HG03159 (cell line): ENCODE results near the gene RAP1GAP.
"Not testable (repeated sequence)": the region's sequence is repeated elsewhere in the genome, so short reads cannot be mapped to it uniquely, and the experiment has no call there.

Source experiments
- ATAC-seq: cut with Tn5 transposase; IDR thresholded peaks from one replicate; pipeline ENCODE4 v1.9.1; 2021; ENCODE audit warnings: mild to moderate bottlenecking, moderate library complexity; ENCODE audit not compliant: unreplicated experiment

The RAP1GAP gene

GRCh38 chr1:21647431-21648351, 21.5 kb downstream of the RAP1GAP start:
- no peak for ATAC-seq

DNA sequence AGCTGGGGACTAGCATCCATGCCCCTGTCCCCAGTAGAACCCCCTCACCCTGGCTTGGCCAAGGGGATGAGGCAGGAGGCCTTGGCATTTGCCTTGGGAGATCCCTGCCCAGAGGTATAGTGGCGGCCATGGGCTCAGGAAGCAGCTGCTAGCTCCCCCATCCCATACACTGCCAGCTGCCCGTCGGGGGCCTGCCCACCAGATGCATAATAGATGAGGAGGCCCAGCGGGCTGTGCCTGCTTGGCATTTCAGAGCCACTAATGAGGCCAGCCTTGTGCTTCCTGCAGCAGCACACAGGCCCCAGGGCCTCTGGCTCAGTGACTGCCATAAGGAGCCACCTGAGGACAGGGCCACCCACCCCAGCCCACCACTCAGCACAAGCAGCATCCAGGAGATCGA, 23.6 kb downstream of the RAP1GAP start:
- no peak for ATAC-seq

GRCh38 chr1:21644906-21645305, 24.3 kb downstream of the RAP1GAP start:
- no peak for ATAC-seq

DNA sequence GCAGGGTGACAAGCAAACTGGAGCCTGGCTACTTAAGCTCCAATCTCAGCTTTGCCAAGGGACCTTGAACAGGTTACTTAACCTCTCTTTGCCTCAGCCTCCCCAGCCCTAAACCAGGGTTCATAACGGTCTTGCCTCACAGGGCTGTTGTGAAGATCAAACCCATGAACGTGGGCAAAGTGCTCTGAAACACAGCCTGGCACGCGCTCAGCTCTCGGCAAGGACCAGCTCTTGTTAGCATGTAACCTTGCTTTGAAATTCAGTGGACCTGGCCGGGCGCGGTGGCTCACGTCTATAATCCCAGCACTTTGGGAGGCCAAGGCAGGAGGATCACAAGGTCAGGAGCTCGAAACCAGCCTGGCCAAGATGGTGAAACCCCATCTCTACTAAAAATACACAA, 24.8 kb downstream of the RAP1GAP start:
- no peak for ATAC-seq

GRCh38 chr1:21643624-21644023, 25.5 kb downstream of the RAP1GAP start:
- ATAC-seq: no peak

- no peak for ATAC-seq
These were observed 27.0 kb downstream of the RAP1GAP start for GRCh38 chr1:21641967-21642739.

GRCh38 chr1:21641537-21641936, 27.6 kb downstream of the RAP1GAP start:
- no peak for ATAC-seq

- no peak for ATAC-seq
These were observed 28.1 kb downstream of the RAP1GAP start for GRCh38 chr1:21641076-21641475.

DNA sequence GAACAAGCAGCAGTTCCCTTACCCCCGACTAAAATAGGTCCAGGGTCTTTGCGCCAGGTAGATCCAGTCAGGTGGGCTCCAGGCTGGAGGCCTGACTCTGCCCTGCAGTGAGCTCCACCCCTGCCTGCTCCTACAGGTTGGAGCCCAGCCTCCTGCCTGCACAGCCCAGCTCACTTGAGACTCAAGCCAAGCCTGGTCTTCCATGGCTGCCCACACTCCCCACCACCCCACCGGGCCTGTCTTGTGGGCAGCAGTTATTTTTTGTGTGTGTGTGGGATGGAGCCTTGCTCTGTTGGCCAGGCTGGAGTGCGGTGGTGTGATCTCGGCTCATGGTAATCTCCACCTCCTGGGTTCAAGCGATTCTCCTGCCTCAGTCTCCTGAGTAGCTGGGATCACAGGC, 28.5 kb downstream of the RAP1GAP start:
- no peak for ATAC-seq

GRCh38 chr1:21639594-21640041, 29.5 kb downstream of the RAP1GAP start:
- no peak for ATAC-seq

- ATAC-seq: no peak
These were observed 30.4 kb downstream of the RAP1GAP start for GRCh38 chr1:21638531-21639341.

DNA sequence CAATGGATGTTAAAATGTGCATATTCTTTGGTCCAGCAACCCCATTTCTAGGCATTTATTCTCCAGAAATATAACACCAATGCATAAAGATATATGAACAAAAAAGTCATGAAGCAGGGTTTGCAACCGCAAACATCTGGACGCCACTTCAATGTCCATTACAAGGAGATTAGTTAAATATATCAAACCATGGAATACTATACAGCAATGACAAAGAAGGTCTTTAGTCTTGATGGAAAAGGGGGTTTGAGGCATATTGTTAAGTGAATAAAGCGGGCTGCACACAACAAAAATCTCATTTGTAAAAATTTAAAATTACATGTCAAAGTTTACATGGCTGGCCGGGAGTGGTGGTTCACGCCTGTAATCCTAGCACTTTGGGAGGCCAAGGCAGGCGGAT, 31.6 kb downstream of the RAP1GAP start:
- ATAC-seq: no peak

GRCh38 chr1:21636029-21636428, 33.1 kb downstream of the RAP1GAP start:
- no peak for ATAC-seq

DNA sequence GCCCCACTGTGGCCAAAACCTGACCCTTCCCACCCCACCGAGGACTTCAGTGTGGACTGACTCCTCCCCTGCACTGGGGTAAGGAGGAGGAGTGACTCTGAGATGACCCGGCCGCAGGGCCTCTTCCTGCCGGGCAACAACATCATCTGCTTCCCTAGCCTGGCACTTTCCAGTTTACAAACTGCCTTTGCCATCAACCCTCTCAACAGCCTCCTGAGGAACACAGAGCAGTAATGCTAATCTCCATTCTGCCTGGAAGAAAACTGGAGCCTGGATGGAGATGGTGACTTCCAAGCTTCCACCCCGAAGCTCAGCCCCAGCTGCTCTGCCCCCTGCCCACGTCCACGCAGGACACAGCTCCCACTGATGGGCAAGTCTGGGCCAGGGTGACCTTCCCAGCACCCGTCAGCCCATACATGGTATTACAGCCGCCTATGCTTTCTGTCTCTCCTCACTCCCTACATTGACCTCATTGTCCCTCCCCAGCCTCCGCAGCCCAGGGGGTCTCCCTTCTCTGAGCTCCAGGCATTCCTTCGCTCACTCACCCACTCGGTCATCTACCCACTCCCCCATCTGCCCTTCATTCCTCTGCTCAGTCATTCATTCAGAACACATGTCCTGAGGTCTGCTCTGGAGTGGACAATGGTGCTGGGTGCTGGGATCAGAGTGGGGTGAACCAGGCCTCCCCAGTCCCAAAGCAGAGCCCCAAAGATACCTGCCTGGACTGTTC, 34.2 kb downstream of the RAP1GAP start:
- ATAC-seq: no peak

DNA sequence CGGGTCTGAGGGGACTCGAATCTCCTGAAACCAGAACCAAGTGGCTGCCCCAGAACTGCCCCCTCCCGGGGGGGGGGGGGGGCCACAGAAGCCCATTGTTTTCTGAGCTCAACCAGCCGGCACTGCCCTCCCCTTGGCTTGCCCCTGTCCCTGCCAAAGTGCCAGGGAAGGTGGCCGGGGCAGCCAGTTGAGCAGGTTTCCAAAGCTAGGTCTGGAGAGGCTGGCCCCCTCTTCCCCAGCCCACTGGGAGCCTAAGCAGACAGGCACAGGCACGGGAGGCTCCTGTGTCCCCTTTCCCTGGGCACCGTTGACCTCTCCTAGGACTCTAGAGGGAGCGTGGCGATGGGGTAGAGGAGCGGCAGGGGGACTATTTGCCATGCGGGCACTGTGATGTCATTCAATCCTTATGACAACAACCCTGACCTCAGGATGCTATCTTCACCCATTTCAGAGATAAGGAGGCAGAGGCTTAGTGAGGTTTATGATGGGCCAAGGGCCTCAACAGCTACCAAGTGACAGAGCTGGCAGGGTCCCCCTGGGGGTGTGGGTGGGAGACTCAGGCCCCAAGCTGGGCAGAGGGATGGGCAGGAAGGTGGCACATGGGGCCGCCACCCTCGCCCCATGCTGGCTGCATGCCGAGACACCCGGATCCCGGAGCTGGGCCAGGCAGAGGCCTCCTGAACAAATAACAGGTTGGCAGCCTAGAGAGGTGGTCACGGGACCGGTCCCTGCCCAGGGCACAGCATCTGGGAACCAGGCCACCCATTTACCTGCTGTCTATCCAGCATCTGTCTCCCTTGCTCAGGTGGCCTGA, 35.0 kb downstream of the RAP1GAP start:
- ATAC-seq: no peak

- no peak for ATAC-seq
These were observed 35.9 kb downstream of the RAP1GAP start for GRCh38 chr1:21633141-21633755.

GRCh38 chr1:21631944-21632887, 36.9 kb downstream of the RAP1GAP start:
- no peak for ATAC-seq

DNA sequence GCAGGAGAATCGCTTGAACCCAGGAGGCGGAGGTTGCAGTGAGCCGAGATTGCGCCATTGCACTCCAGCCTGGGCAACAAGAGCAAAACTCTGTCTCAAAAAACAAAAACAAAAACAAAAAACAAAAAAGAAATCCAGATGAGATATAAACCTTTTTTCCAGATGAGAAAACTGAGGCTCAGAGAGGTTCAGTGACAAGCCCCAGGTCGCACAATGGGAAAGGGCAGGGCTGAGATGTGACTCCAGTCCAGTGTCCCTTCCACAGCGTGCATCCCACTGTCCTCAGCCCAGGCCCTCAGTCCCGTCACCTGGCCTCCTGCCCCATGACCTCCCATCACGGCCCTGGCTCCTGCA, 37.6 kb downstream of the RAP1GAP start:
- not testable (repeated sequence) for ATAC-seq
